ENCODE data around the gene AKNAD1. TPM values are rescaled to one million over a fixed set of nuclear protein-coding genes. Genes with fewer than 3 reads are reported as not detected.

Gene AKNAD1
- total RNA-seq, 1 experiment from 2014 or later = 0.54 TPM

DNA sequence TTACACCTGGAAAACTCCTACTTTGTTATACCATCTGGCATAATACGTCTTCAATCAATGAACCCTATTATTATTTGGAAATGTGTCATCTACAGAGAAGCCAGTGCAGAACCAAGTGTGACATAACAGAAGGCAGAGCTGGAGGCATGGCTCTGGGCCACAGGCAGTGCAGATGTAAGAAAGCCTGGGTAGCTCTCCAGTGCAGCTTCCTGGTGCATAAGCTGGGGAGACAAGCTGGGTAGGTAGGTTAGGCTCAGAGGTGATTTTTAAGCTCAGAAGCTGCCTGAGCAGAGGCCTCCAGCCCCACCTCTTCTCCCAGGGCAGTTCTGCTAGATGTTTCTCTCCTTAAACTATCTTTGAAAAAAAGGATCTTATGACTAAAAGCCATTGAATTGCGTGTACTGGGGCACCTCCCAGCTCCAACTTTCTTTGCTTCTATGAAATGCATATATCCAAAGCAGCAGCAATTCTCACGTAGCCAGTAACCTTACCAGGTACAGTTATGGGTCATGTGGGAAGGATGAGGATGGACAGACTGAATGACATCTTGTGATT lies 30.7 kb downstream of the AKNAD1 start:
- CTCF ChIA-PET = interaction anchor here (0.7 kb wide), 1 partner anchor 10 kb away, joined by 4 read pairs; no protein-coding TSS in a partner anchor
- H3K36me3 ChIP-seq (ENCODE audit: insufficient read depth, low read length, poor library complexity, severe bottlenecking) = no peaks in the 10 kb centered on the region
- H3K4me1 ChIP-seq (ENCODE audit: insufficient read depth, low read length, poor library complexity, severe bottlenecking) = peaks cover 3% of the 10 kb centered on the region
- H3K4me3 ChIP-seq (ENCODE audit: low read depth, low read length, poor library complexity, severe bottlenecking) = no peak overlapping the region
- no TSS peak for BruUV-seq (replicated peaks)
- TF ChIP-seq, protein P1, sequence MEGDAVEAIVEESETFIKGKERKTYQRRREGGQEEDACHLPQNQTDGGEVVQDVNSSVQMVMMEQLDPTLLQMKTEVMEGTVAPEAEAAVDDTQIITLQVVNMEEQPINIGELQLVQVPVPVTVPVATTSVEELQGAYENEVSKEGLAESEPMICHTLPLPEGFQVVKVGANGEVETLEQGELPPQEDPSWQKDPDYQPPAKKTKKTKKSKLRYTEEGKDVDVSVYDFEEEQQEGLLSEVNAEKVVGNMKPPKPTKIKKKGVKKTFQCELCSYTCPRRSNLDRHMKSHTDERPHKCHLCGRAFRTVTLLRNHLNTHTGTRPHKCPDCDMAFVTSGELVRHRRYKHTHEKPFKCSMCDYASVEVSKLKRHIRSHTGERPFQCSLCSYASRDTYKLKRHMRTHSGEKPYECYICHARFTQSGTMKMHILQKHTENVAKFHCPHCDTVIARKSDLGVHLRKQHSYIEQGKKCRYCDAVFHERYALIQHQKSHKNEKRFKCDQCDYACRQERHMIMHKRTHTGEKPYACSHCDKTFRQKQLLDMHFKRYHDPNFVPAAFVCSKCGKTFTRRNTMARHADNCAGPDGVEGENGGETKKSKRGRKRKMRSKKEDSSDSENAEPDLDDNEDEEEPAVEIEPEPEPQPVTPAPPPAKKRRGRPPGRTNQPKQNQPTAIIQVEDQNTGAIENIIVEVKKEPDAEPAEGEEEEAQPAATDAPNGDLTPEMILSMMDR (conservative IDR thresholded peaks at IDR 0.05; ENCODE audit: low read depth, low read length) = no peak
- TF ChIP-seq EZH2 (IDR thresholded peaks at IDR 0.05; ENCODE audit: borderline replicate concordance, low read depth, low read length, poor library complexity, severe bottlenecking) = no peak
- DNase-seq (ENCODE audit: low spot score) = no peak
- H3K9me3 ChIP-seq (ENCODE audit: low read depth, low read length, poor library complexity, severe bottlenecking) = no peaks in the 10 kb centered on the region
- POLR2A ChIA-PET (ENCODE audit: low non-redundant PET) = no interaction called here
- no peaks in the 10 kb centered on the region for H3K27me3 ChIP-seq (replicated peaks; ENCODE audit: insufficient read depth, low read depth, low read length, poor library complexity)
- no peak overlapping the region for H3K27ac ChIP-seq (ENCODE audit: low read depth, low read length, poor library complexity, severe bottlenecking)
- intact Hi-C loops (cut with micrococcal nuclease; ENCODE audit: unreplicated experiment) = loop anchor here (5.0 kb wide), 1 partner anchor 286 kb away; the partner anchor contains the start of gene ELAPOR1

DNA sequence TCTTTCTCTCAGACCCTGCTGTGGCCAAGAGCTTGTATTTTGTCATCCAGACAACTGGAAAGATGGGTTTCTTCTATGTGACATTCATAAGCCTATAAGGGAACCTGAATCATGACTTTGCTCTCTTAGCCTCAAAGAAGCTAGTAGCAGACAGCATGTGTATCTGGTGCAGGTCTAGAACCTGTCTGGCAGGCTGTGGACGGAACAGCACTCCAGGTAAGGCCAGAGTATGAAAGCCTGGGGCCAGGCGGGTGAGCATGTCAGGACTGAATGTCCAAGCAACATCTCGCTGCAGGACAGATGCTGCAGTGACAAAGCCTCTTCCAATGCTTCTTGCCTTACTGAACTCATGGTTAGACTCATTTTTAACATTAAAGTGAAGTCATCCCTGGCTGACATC lies 32.8 kb downstream of the AKNAD1 start:
- Histone ChIP-seq H3K36me3 (ENCODE audit: insufficient read depth, low read length, poor library complexity, severe bottlenecking) (no peaks in the 10 kb centered on the region), H3K4me3 (ENCODE audit: low read depth, low read length, poor library complexity, severe bottlenecking) (no peak overlapping the region), H3K9me3 (ENCODE audit: low read depth, low read length, poor library complexity, severe bottlenecking) (no peaks in the 10 kb centered on the region), H3K27ac (ENCODE audit: low read depth, low read length, poor library complexity, severe bottlenecking) (no peak overlapping the region), H3K27me3 (replicated peaks; ENCODE audit: insufficient read depth, low read depth, low read length, poor library complexity) (no peaks in the 10 kb centered on the region), H3K4me1 (ENCODE audit: insufficient read depth, low read length, poor library complexity, severe bottlenecking) (peaks cover 3% of the 10 kb centered on the region)
- intact Hi-C loops (cut with micrococcal nuclease; ENCODE audit: unreplicated experiment) = no loop called here
- no peak for DNase-seq (ENCODE audit: low spot score)
- POLR2A ChIA-PET (ENCODE audit: low non-redundant PET) = no interaction called here
- TF ChIP-seq, protein P1 (conservative IDR thresholded peaks at IDR 0.05; ENCODE audit: low read depth, low read length) = no peak
- TF ChIP-seq EZH2 (IDR thresholded peaks at IDR 0.05; ENCODE audit: borderline replicate concordance, low read depth, low read length, poor library complexity, severe bottlenecking) = no peak
- BruUV-seq (replicated peaks) = no TSS peak
- CTCF ChIA-PET = no interaction called here

DNA sequence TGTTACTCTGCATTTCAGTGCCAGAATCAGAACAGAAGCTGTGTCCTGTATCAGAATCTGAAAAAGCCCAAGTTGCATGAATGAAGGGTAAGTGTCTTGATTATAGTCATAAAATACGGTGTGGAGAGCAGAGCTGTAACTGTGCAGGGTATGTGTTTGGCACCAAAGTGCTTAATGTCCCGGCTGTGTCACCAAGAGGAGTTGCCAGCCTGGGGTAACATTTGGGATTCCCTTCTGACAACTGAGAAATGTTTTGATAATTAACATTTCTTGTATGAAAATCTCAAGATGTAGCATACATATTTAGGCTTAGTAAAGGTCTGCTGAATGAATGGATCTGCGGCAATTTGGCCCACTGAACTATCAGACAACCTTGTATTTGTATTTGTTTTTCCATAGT lies 33.3 kb downstream of the AKNAD1 start:
- CTCF ChIA-PET = no interaction called here
- H3K27ac ChIP-seq (ENCODE audit: low read depth, low read length, poor library complexity, severe bottlenecking) = no peak overlapping the region
- BruUV-seq (replicated peaks) = no TSS peak
- H3K9me3 ChIP-seq (ENCODE audit: low read depth, low read length, poor library complexity, severe bottlenecking) = no peaks in the 10 kb centered on the region
- peaks cover 3% of the 10 kb centered on the region for H3K4me1 ChIP-seq (ENCODE audit: insufficient read depth, low read length, poor library complexity, severe bottlenecking)
- H3K4me3 ChIP-seq (ENCODE audit: low read depth, low read length, poor library complexity, severe bottlenecking) = no peak overlapping the region
- POLR2A ChIA-PET (ENCODE audit: low non-redundant PET) = no interaction called here
- no peaks in the 10 kb centered on the region for H3K27me3 ChIP-seq (replicated peaks; ENCODE audit: insufficient read depth, low read depth, low read length, poor library complexity)
- TF ChIP-seq, protein P1 (conservative IDR thresholded peaks at IDR 0.05; ENCODE audit: low read depth, low read length) = no peak
- TF ChIP-seq EZH2 (IDR thresholded peaks at IDR 0.05; ENCODE audit: borderline replicate concordance, low read depth, low read length, poor library complexity, severe bottlenecking) = no peak
- no peaks in the 10 kb centered on the region for H3K36me3 ChIP-seq (ENCODE audit: insufficient read depth, low read length, poor library complexity, severe bottlenecking)
- intact Hi-C loops (cut with micrococcal nuclease; ENCODE audit: unreplicated experiment) = no loop called here
- no peak for DNase-seq (ENCODE audit: low spot score)
